GM19035 (cell line): ENCODE results near the gene ACD.

Experiments
- ATAC-seq: cut with Tn5 transposase; IDR thresholded peaks from one replicate; pipeline ENCODE4 v1.9.1; 2021; ENCODE audit not compliant: unreplicated experiment

Gene ACD

DNA sequence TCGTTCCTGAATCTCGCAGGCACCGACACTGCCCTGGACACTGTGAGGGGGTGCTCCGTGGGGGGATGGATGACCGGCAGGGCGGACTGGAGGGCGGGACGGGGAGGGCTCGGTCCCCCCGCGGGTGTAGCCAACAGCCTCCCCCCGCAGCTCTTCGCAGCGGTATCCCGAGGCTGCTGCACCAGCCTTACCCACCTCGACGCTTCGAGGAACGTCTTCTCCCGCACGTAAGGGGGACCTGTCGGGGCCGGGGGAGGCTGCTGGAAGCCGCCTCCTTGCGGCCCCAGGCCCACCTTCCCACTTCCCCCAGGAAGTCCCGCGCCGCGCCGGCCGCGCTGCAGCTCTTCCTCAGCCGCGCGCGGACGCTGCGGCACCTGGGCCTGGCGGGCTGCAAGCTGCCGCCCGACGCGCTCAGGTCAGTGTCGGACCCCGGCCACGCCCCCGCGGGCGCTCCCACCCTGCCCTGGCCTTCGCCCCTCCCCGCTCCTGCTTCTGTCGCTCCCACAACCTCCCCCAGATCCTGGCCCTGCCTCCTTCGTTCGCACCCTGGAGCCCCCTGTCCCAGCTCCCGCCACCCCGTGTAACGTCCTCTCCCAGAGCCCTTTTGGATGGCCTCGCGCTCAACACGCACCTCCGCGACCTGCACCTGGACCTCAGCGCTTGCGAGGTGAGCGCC, 11.8 kb downstream of the ACD start:
- ATAC-seq = no peak

DNA sequence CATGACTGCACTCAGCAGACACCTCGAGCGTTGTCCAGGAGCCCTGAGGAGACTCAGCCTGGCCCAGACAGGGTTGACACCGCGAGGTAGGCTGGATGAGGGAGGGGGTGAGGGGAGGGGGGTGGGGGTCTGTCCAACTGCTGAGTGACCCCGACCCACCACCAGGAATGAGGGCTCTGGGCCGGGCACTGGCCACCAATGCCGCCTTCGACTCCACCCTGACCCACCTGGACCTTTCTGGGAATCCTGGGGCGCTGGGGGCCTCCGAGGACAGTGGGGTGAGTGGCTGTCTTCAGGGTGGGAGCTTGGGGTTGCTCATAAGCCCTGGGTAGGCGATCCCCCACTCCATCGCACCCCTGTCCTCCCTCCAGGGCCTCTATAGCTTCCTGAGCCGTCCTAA, 12.4 kb downstream of the ACD start:
- ATAC-seq = no peak

GRCh38 chr16:67647111-67647651, 12.9 kb downstream of the ACD start:
- no peak for ATAC-seq

DNA sequence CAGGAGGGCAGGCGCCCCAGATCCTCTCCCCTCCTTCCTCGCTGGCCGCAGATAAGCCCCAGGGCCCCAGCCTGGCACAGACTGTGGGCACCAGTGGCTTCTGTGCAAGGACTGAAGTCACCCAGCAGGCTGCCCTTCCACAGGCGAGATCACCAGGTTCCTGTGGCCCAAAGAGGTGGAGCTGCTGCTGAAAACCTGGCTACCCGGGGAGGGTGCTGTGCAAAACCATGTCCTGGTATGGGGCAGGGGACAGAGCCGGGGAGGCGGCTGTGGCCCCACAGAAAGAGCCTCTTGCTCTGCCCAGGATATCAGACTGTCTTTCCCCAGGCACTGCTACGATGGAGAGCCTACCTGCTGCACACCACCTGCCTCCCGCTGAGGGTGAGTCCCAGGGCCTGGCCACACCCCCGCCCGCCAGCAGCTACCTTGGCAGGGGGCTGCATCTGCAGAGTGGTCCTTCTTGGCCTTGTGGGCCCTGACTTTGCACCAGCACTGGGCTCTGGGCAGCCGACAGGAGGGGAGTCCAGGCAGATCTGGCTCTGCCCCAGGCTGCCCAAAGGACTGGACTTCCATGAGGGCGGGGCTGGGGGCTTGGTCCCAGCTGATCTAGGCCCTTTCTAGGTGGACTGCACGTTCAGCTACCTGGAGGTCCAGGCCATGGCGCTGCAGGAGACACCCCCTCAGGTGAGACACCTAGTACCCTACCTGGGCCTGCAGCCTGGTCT, 14.5 kb downstream of the ACD start:
- ATAC-seq = no peak

- no peak for ATAC-seq
These were observed 16.0 kb downstream of the ACD start for GRCh38 chr16:67644038-67644437.

DNA sequence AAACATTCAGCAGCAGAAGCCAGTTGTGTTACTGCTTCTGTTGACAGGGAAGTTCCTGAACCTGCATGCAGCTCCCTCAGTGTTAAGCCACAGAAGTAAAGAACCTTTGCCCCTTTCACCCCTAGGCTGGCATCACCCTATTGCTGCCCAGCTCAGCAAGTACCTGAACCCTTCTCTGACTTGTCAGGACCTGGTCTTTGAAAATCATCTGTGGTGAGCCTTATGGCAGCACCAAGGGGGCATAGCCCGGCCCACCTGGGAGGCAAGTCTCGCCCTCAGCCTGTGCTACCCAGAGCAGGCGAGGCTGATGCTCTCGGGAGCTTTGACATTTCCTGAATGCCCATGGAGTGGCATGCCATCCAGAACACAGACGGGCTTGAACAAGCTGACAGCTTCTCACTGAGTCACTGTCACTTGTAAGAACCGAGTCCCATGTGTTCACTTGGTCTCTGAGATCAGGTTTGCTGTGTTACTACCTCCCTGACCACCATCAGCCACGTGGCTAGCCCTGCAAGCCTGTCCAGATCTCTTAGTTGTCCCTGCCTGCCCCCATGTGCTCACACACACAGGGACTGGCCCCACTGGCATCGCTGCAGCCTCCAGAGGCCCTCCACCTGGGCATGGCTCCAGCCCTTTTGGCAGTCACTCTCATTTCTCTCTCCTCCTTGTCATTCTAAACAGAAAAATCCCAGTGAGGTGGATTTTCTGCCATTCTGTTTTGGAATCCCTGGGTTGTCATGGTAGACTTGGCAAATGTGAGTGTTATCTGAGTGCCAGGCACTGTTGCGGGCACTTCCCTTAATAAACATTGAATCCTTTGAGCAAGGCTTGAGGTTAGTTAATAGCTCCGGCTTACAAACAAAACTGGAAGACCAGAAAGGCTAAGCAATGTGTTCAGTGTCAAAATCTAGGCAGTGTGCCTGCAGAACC, 18.0 kb downstream of the ACD start:
- no peak for ATAC-seq

- ATAC-seq = no peak
These were observed 22.4 kb downstream of the ACD start for GRCh38 chr16:67637625-67638024.

DNA sequence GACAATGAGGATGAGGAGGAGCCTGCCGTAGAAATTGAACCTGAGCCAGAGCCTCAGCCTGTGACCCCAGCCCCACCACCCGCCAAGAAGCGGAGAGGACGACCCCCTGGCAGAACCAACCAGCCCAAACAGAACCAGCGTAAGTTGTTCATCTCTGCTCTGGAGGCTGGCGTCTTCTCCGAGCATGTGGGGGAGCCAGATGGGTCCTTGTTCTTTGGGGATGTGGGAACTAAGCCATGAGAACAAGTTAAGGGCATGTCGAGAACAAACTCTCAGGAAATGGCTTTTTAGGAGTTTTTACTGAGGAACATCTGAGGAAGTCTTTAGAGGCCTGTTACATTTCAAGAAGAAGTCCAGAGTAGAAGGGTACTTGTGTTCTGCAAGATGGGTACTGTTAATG, 23.3 kb downstream of the ACD start:
- ATAC-seq = no peak

GRCh38 chr16:67632415-67633172, 27.5 kb downstream of the ACD start:
- no peak for ATAC-seq

DNA sequence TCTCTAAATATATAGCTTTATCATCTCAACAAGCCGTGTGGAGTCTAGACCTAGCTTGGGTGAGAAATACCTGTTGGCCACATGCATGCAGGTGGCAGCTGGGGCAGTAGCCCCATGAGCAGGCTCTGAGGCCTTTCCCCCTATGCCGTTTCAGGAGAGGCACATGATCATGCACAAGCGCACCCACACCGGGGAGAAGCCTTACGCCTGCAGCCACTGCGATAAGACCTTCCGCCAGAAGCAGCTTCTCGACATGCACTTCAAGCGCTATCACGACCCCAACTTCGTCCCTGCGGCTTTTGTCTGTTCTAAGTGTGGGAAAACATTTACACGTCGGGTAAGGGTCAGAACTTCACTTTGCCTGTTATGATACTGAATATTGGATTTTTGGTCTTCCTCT, 31.8 kb downstream of the ACD start:
- ATAC-seq = no peak

DNA sequence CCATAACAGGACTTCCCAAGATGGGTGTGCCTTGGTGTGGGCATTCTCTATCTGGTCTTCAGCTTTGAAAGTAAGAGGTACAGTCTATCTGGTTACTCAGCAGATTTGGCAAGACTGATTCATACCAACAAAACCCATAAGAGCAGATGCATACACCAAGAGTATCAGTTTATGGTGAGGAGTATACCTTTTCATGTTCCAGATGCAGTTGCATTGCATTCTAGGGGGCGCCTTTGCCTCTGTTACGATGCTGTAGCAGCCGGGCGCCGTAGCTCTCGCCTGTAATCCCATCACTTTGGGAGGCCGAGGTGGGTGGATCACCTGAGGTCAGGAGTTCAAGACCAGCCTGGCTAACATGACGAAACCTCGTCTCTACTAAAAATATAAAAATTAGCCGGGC, 46.3 kb downstream of the ACD start:
- ATAC-seq = no peak

- no peak for ATAC-seq
These were observed 51.7 kb downstream of the ACD start for GRCh38 chr16:67608364-67608763.
